ENCODE measurements around the gene EOLA1.
"Not testable (repeated sequence)": the region's sequence is repeated elsewhere in the genome, so short reads cannot be mapped to it uniquely, and the experiment has no call there.

The EOLA1 gene

DNA sequence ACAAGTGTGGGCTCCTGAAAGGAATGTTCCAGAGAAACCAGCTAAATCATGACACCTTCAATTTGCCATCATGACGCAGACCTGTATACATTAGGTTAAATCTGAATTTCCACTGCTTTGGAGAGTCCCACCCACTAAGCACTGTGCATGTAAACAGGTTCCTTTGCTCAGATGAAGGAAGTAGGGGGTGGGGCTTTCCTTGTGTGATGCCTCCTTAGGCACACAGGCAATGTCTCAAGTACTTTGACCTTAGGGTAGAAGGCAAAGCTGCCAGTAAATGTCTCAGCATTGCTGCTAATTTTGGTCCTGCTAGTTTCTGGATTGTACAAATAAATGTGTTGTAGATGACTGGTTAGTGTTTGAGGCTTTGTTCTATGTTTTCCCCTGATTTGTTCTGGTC, 6.2 kb downstream of the EOLA1 start:
- DNase-seq: not testable (repeated sequence)

DNA sequence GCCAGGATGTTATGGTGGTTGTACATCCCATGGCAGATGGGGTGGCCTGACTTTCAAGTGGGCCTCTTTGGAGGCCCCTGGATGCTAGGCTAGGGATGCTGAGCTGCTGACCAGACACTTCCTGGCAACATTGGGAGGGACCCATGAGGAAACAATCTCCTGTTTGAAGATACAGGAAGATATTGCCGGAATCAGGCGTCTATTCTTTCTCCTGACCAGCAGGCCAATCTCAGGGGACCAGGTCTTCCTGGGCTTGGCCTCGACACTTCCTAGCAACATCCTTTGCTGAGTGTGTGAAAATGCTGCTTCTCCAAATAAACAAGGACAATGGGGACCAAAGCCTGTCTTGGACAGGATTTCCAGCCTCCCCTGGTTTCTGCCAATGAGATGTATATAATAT, 7.0 kb downstream of the EOLA1 start:
- not testable (repeated sequence) for DNase-seq

GRCh38 chrX:149549701-149550100, 8.9 kb downstream of the EOLA1 start, which contains the start of gene HSFX3:
TSS of gene HSFX3 (minus strand) at chrX:149549924. CDS start at chrX:149549852, 72 bp downstream.
- not testable (repeated sequence) for DNase-seq

GRCh38 chrX:149550454-149550853, 9.6 kb downstream of the EOLA1 start:
- not testable (repeated sequence) for DNase-seq

DNA sequence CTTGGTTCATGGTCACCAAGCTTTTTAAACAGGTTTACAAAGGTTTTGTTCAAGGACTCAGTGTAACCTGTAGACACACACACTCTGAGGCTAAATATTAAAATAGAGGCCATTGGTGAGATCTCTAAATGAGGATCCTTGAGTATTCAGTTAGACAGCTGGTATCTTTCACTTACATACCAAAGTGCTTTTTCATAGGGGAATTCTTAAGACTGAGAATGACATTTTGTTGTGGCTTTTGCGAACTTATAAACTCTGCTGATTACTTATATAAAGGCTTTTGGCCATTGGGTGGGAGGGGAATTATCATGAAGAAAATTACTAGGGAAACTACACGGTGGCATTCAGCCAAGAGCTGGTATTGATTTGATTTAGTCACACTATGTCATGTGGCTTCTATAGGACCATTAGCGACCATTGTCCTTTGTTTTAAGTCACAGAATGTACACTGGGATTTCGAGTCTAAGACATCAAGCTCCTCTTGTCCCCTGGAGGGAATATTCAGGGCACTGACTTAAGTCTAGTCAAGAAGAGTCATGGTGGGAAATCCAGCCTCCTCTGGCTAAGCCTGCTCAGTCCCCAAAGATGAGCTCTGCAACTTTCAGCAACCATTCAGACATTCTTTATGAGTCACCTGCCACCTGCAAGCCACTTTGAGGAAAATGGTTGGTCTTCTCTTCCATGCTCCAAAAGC, 10.6 kb downstream of the EOLA1 start:
- DNase-seq: not testable (repeated sequence)

DNA sequence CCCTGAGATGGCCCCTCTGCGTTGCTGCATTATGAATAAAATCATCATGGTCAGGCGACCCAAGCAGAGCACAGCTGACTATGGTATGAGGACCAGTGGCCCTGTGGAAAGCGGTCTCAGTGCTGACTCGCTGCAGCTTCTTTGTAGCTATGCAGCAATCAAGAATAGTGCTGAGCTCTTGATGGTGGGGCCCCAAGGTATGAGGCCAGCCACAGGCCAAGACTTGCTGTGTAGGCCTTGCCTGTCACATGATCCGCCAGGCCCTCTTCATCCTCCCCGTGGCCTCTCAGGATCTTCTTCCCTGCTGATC, 11.1 kb downstream of the EOLA1 start:
- DNase-seq: not testable (repeated sequence)

DNA sequence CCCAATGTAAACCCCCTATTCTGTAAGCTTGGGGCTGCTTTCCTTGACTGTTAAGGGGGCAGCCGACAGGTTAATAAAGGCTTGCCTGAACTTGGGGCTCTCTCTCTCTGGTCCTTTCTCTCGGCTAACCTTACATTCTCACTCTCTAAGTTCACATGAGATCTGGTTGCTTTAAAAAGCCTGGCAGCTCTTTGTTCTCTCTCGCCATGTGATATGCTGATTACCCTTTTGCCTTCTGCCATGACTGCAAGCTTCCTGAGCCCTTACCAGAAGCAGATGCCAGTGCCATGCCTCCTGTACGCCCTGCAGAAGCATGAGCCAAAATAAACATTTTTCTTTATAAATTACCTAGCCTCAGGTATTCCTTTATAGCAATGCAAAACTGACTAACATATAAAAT, 14.4 kb downstream of the EOLA1 start:
- DNase-seq: not testable (repeated sequence)

DNA sequence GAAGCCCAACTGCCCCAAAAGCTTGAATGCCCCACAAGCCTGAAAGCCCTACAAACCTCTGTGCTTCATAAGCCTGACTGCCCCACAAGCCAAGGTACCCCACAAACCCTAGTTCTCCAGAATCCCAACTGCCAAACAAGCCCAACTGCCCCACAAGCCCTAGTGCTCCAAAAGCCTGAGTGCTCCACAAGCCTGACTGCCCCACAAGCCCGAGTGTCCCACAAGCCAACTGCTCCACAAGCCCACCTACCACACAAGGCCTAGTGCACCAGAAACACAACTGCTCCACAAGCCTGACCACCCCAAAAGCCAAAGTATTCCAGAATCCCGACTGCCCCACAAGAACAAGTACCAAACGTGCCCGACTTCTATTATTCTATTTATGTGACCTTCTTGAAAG, 22.5 kb downstream of the EOLA1 start:
- no peak for DNase-seq

GRCh38 chrX:149567621-149568417, 27.0 kb downstream of the EOLA1 start:
- no peak for DNase-seq

DNA sequence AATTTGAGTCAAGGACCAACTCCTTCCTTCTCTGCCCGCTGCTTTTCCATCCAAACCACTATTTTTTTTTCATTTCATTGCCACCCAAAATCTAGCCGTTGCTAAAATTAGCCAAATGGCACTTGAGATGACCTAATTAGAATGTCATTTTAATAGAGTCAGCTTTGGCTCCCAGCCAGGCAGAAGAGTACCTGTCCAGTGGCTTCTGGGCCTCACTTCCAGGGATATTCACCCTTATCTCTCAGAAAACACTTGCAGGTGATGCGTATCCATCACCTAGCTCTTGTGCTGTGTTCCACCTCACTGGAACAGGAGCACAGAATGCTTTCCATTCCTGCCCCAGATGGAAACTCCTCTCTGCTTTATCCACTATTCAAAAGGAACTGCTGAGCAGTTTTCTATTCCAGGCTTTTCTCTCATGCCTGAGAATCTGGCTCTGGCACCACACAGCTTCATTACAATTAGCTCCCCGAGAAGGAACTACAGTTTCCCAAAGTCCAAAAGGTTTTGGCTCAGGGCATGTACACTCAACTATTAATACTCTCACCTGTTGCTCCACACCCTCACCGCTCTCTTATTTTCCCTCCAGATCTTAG, 28.0 kb downstream of the EOLA1 start:
- no peak for DNase-seq

- no peak for DNase-seq
These were observed 29.0 kb downstream of the EOLA1 start for GRCh38 chrX:149569770-149570169.

DNA sequence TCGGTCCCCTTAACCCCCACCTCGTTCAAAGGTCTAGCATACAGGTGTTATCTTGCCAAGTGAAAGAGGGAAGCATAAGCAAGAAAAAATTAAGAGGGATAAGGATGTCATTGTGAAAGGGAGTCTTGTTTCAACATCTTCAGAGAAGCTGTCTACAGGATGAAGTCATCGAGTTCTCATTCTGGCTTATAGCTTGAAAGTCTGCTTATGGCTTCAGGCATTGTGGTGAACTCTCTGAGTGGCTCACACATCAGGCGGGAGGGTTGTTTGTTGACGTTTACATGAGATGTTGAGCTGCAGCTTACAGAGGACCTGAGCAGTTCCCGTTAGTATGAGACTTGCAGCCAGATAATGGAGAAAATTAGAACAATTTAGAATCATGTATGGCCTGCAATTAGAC, 29.9 kb downstream of the EOLA1 start:
- DNase-seq: no peak

DNA sequence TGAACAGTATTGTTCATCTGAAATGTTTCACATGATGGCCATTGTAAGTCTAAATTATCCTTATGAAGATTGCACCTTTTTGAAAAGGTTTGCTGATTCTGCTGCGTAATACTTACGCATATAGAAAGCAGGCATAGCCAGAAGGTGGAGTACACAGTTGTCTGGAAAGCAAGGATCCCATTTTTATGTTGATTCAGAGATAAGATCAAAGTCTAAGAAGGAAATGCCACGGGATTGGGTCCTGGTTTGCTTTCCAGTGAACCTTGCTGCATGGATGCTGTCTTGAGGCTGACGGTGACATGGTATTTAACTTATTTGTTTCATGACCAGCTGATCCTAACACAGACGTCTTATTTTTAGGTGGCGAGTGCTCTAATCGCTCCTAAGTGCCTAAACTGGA, 31.0 kb downstream of the EOLA1 start:
- DNase-seq: no peak

DNA sequence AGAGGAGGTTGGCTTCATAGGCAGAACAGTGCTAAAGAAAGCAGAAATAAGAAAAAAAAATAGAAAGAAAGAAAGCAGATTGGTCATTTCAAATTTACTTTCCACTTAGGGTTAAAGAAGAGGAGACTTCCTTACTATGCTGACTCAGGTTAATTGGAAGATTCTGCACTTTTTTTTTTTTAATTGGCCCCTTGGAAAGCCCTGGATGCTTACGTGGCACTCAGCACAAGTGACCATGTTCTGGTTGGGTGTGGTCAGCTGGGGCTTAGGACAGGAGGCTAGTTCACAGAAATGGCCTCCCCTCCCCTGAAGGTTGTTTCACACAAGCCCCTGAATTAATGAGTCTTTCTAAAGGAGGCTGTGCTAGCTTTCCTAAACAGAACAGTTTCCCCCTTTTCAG, 31.9 kb downstream of the EOLA1 start:
- DNase-seq: no peak

DNA sequence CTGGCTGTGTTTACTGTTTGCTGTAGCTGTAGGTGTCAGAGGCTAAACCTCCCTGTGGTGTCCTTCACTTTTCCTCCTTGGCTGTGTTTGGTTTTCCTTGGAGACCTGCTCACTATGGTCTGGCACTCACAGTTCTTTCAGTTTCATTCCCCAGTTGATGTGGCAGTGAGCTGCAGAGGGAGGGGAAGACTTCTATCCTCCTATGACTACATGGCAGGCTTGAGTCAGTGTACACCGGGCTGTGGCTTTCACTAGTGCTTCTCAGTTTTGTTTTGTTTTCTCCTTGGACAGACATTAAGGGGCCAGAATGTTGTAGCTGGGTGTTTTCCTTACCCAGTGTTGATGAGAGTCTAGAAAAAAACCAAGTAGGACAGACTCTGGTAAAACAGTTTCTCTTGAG, 32.6 kb downstream of the EOLA1 start:
- not testable (repeated sequence) for DNase-seq

GRCh38 chrX:149585631-149586030, 44.8 kb downstream of the EOLA1 start:
- not testable (repeated sequence) for DNase-seq

- not testable (repeated sequence) for DNase-seq
These were observed 46.5 kb downstream of the EOLA1 start, which contains the start of gene MAGEA9B for GRCh38 chrX:149587359-149587758. TSS of gene MAGEA9B (minus strand) at chrX:149587459. CDS start at chrX:149583179, 4,280 bp downstream.

GRCh38 chrX:149590993-149591392, 50.2 kb downstream of the EOLA1 start:
- not testable (repeated sequence) for DNase-seq

GRCh38 chrX:149595214-149595613, 54.4 kb downstream of the EOLA1 start, which contains the start of gene HSFX2:
TSS of gene HSFX2 (minus strand) at chrX:149595314. CDS start at chrX:149594700, 614 bp downstream.
- not testable (repeated sequence) for DNase-seq

GRCh38 chrX:149595943-149596342, 55.1 kb downstream of the EOLA1 start:
- DNase-seq: not testable (repeated sequence)
